Ascending aorta (tissue), 2 donors: Measurements from ENCODE around the gene R3HDM2. TPM values are rescaled to one million over a fixed set of nuclear protein-coding genes. Genes with fewer than 3 reads are reported as not detected.

Experiments used
- DNase-seq, 2 donors: peaks; one replicate each; pipeline ENCODE4 v3.0.0-alpha.2; 2019; ENCODE audit warnings: low spot score in 2 of 2
- H3K27ac ChIP-seq, 2 donors: fragments of 200-600 bp; sonication (generic); one replicate each; pipeline ENCODE4 v1.5.1; 2016 to 2017; ENCODE audit warnings: mild to moderate bottlenecking in 1 of 2
- H3K27me3 ChIP-seq: fragments of 200-600 bp; sonication (generic); one replicate; pipeline ENCODE4 v1.5.1; 2017
- H3K36me3 ChIP-seq, 2 donors: fragments of 200-600 bp; sonication (generic); one replicate each; pipeline ENCODE4 v1.5.1; 2016
- H3K4me1 ChIP-seq, 2 donors: fragments of 200-600 bp; sonication (generic); one replicate each; pipeline ENCODE4 v1.5.1; 2016 to 2017; ENCODE audit warnings: mild to moderate bottlenecking in 1 of 2
- H3K4me3 ChIP-seq, 2 donors: fragments of 200-600 bp; sonication (generic); one replicate each; pipeline ENCODE4 v1.5.1; 2016 to 2017; ENCODE audit warnings: mild to moderate bottlenecking in 1 of 2
- H3K9me3 ChIP-seq, 2 donors: fragments of 200-600 bp; sonication (generic); one replicate each; pipeline ENCODE4 v1.5.1; 2016
- CTCF ChIP-seq, 3 experiments: fragments of 200-600 bp in 2 of 3; fragments of 450-650 bp in 1 of 3; sonication (generic) in 2 of 3; IDR thresholded peaks; one replicate each; pipeline ENCODE4 v1.5.1; 2016 to 2019; ENCODE audit warnings: antibody characterized with exemption in 3 of 3, mild to moderate bottlenecking in 1 of 3, moderate library complexity in 1 of 3
- intact Hi-C: fragments of 100-400 bp; cut with DNase I; formaldehyde crosslinking; loops from one replicate; pipeline ENCODE4 v1.15.1; 2023
- total RNA-seq: library from RNA; depleted of rRNA; stranded (reverse); fragments of >200 nt; gene quantifications from one replicate; pipeline ENCODE4 v1.1.0, GENCODE V29; 2016

Gene R3HDM2
- total RNA-seq, 1 donor from 2014 or later = 49.5 TPM

GRCh38 chr12:57240926-57241401, 189.9 kb downstream of the R3HDM2 start:
- no peak for TF ChIP-seq CTCF (IDR thresholded peaks at IDR 0.05)
- intact Hi-C loops = no loop called here
- Histone ChIP-seq H3K27ac (no peak overlapping the region), H3K4me3 (peak overlapping the region; percentile 45 to 62), H3K9me3 (no peaks in the 10 kb centered on the region), H3K4me1 (peaks cover 31 to 52% of the 10 kb centered on the region in 2 donors), H3K36me3 (no peaks in the 10 kb centered on the region), H3K27me3 (peaks cover 28% of the 10 kb centered on the region)
- no peak for DNase-seq

GRCh38 chr12:57240066-57240921, 190.5 kb downstream of the R3HDM2 start:
- peaks cover 28% of the 10 kb centered on the region for H3K27me3 ChIP-seq
- no peak for DNase-seq

GRCh38 chr12:57239587-57240065, 191.2 kb downstream of the R3HDM2 start:
- intact Hi-C loops = loop anchor here (1.0 to 5.0 kb wide), 3 partner anchors 25 to 487 kb away; partner anchors contain the start of gene PRIM1
- peaks cover 31 to 52% of the 10 kb centered on the region in 2 donors for H3K4me1 ChIP-seq

More at GRCh38 chr12:57240066-57240921, 190.5 kb downstream of the R3HDM2 start:
- Histone ChIP-seq H3K4me3 (peak overlapping the region; percentile 45 to 62), H3K36me3 (no peaks in the 10 kb centered on the region), H3K27ac (no peak overlapping the region), H3K9me3 (no peaks in the 10 kb centered on the region), H3K4me1 (peaks cover 31 to 52% of the 10 kb centered on the region in 2 donors)
- TF ChIP-seq CTCF (IDR thresholded peaks at IDR 0.05) = no peak
- intact Hi-C loops = no loop called here

GRCh38 chr12:57238854-57239554, 191.8 kb downstream of the R3HDM2 start:
- Histone ChIP-seq H3K4me1 (peaks cover 31 to 52% of the 10 kb centered on the region in 2 donors), H3K4me3 (peak overlapping the region; percentile 45 to 62), H3K27me3 (peaks cover 28% of the 10 kb centered on the region), H3K27ac (peak overlapping the region in 1 of 2 donors; percentile 50), H3K9me3 (no peaks in the 10 kb centered on the region), H3K36me3 (peaks cover 1 to 8% of the 10 kb centered on the region in 2 donors)
- intact Hi-C loops = loop anchor here (1.0 to 5.0 kb wide), 3 partner anchors 25 to 487 kb away; partner anchors contain the start of gene PRIM1
- peak in 1 of 2 donors; percentile 94 for DNase-seq
- peak; percentile 100 for TF ChIP-seq CTCF (IDR thresholded peaks at IDR 0.05)

More at GRCh38 chr12:57239587-57240065, 191.2 kb downstream of the R3HDM2 start:
- no peak for DNase-seq
- H3K27me3 ChIP-seq = peaks cover 28% of the 10 kb centered on the region
- peaks cover 0 to 2% of the 10 kb centered on the region in 2 donors for H3K36me3 ChIP-seq
- no peaks in the 10 kb centered on the region for H3K9me3 ChIP-seq
- peak overlapping the region; percentile 45 to 62 for H3K4me3 ChIP-seq
- no peak overlapping the region for H3K27ac ChIP-seq
- no peak for TF ChIP-seq CTCF (IDR thresholded peaks at IDR 0.05)
